K562 (cell line): Measurements from ENCODE around the gene NT5C1A. TPM values are rescaled to one million over a fixed set of nuclear protein-coding genes. Genes with fewer than 3 reads are reported as not detected.

Source experiments
- ATAC-seq: fragments of 200-7000 bp; cut with Tn5 transposase; 3 replicates; pipeline ENCODE4 v1.9.1; 2020; ENCODE audit warnings: moderate library complexity
- BruUV-seq: library from RNA; stranded (reverse); fragments of 400-500 nt; replicated peaks from 2 replicates; lab custom pipeline; 2021; lab: Mats Ljungman, UMichigan
- CTCF ChIA-PET: fragments of 300-600 bp; formaldehyde crosslinking; extraction: SDS; loops from one replicate; lab custom pipeline; 2021; ENCODE audit warnings: low intra/inter-chr PET ratio; lab: Yijun Ruan, JAX
- POLR2A ChIA-PET: fragments of 300-600, 350-650 bp; sonication (Branson Sonifier 250); formaldehyde crosslinking; extraction: SDS; loops from one replicate; lab custom pipeline; 2021; ENCODE audit warnings: antibody characterized with exemption, inconsistent platforms; lab: Yijun Ruan, JAX
- DNase-seq, 4 experiments: peaks; one replicate each; pipeline versions ENCODE4 v3.0.0 to v3.0.0-alpha.2; 2011 to 2018; ENCODE audit warnings: low spot score in 3 of 4, mixed read lengths in 3 of 4; ENCODE audit errors: extremely low read depth in 1 of 4
- FAIRE-seq: peaks from 2 replicates; lab custom pipeline; 2011; peaks lifted over from hg19 to GRCh38; lab: Jason Lieb, UNC
- H2AFZ ChIP-seq: 2 replicates; pipeline ENCODE4 v1.6.0; 2011; ENCODE audit warnings: low read depth, low read length, control low read depth, inconsistent platforms
- H3K27ac ChIP-seq: fragments of 200-600 bp; 3 replicates; pipeline ENCODE4 v1.8.0; 2011; ENCODE audit warnings: low read depth, mild to moderate bottlenecking, control low read depth, inconsistent platforms, low read length, moderate library complexity, mixed read lengths; ENCODE audit errors: extremely low read depth
- H3K27me3 ChIP-seq, 2 experiments: fragments of 300-600 bp in 1 of 2; 2 replicates in 1 of 2; 3 replicates in 1 of 2; pipeline versions ENCODE4 v1.6.0 to v1.8.0; 2011; ENCODE audit warnings: inconsistent platforms in 2 of 2, low read length in 2 of 2, mild to moderate bottlenecking in 1 of 2, mixed read lengths in 1 of 2, moderate library complexity in 1 of 2; ENCODE audit not compliant: control insufficient read depth in 2 of 2, insufficient read depth in 2 of 2
- H3K36me3 ChIP-seq: fragments of 300-600 bp; 3 replicates; pipeline ENCODE4 v1.8.0; 2011; ENCODE audit warnings: mild to moderate bottlenecking, low read length, inconsistent platforms; ENCODE audit not compliant: control insufficient read depth, insufficient read depth
- H3K4me1 ChIP-seq, 2 experiments: fragments of 200-600 bp in 1 of 2; replicated peaks in 1 of 2; 2 replicates in 1 of 2; 3 replicates in 1 of 2; pipeline versions ENCODE4 v1.5.1 to v1.8.0; 2011; ENCODE audit warnings: inconsistent platforms in 2 of 2, low read length in 2 of 2, mild to moderate bottlenecking in 1 of 2, mixed read lengths in 1 of 2, moderate library complexity in 1 of 2; ENCODE audit not compliant: control insufficient read depth in 2 of 2, insufficient read depth in 2 of 2
- H3K4me2 ChIP-seq: 2 replicates; pipeline ENCODE4 v1.6.1; 2011; ENCODE audit warnings: low read length, control low read depth, inconsistent platforms, mixed read lengths; ENCODE audit not compliant: insufficient read depth
- H3K4me3 ChIP-seq: fragments of 200-600 bp; sonication (generic), shearing (Covaris generic); 2 replicates; pipeline ENCODE4 v1.5.1; 2016; ENCODE audit warnings: control low read depth, inconsistent platforms
- H3K79me2 ChIP-seq: fragments of 200-600 bp; 3 replicates; pipeline ENCODE4 v1.8.0; 2011; ENCODE audit warnings: low read length, inconsistent platforms; ENCODE audit not compliant: control insufficient read depth, insufficient read depth
- H3K9ac ChIP-seq, 2 experiments: 2 replicates each; pipeline versions ENCODE4 v1.6.0 to v1.6.1; 2011; ENCODE audit warnings: low read depth in 2 of 2, low read length in 2 of 2, control low read depth in 1 of 2, inconsistent platforms in 1 of 2, mild to moderate bottlenecking in 1 of 2, mixed read lengths in 1 of 2; ENCODE audit not compliant: insufficient read depth in 1 of 2
- H3K9me1 ChIP-seq: one replicate; pipeline ENCODE4 v1.6.0; 2011; ENCODE audit warnings: inconsistent platforms, mild to moderate bottlenecking, low read length, moderate library complexity; ENCODE audit not compliant: control insufficient read depth, insufficient read depth
- H3K9me3 ChIP-seq: replicated peaks from 2 replicates; pipeline ENCODE4 v1.5.1; 2011; ENCODE audit warnings: low read depth, low read length, inconsistent platforms; ENCODE audit not compliant: control insufficient read depth, insufficient read depth
- H4K20me1 ChIP-seq: replicated peaks from 2 replicates; pipeline ENCODE4 v1.6.1; 2011; ENCODE audit warnings: low read length, inconsistent platforms, mixed read lengths; ENCODE audit not compliant: control insufficient read depth, insufficient read depth
- CGGBP1 ChIP-seq: fragments of 250-450 bp; sonication (Bioruptor Pico); IDR thresholded peaks from 2 replicates; pipeline ENCODE4 v1.9.0; 2021; ENCODE audit warnings: mild to moderate bottlenecking
- EZH2 ChIP-seq: IDR thresholded peaks from 2 replicates; pipeline ENCODE4 v1.6.1; 2012; ENCODE audit warnings: low read depth, mild to moderate bottlenecking, inconsistent platforms, low read length, borderline replicate concordance
- RHOXF2B ChIP-seq: fragments of 250-450 bp; sonication (Bioruptor Pico); conservative IDR thresholded peaks from 2 replicates; pipeline ENCODE4 v1.5.1; 2021
- TEAD4 ChIP-seq, 2 experiments: sonication (generic) in 1 of 2; formaldehyde crosslinking in 1 of 2; IDR thresholded peaks; 2 replicates each; pipeline versions ENCODE4 v1.6.1 to v1.8.0; 2012 to 2022; ENCODE audit warnings: borderline replicate concordance in 1 of 2, inconsistent platforms in 1 of 2, low read length in 1 of 2, mild to moderate bottlenecking in 1 of 2, missing genetic modification reagents in 1 of 2
- ZNF197 ChIP-seq: fragments of 200-800 bp; sonication (Bioruptor generic); IDR thresholded peaks from 2 replicates; pipeline ENCODE4 v1.6.1; 2016; ENCODE audit warnings: low read depth, missing genetic modification characterization, missing compliant biosample characterization
- ZNF263 ChIP-seq: sonication (generic); formaldehyde crosslinking; IDR thresholded peaks from 2 replicates; pipeline ENCODE4 v1.8.0; 2022; ENCODE audit warnings: mild to moderate bottlenecking, missing genetic modification reagents, borderline replicate concordance
- WGBS: fragments of 100-300 bp; shearing (Covaris generic); methylation state at CpG from one replicate; pipeline ENCODE4 v1.1.6; 2016; ENCODE audit warnings: low coverage, mixed read lengths; ENCODE audit not compliant: insufficient coverage; ENCODE audit errors: missing lambda C conversion rate; 5-methylcytosine and 5-hydroxymethylcytosine counted together
- in situ Hi-C: fragments of 300-500 bp; cut with MboI; formaldehyde crosslinking; loops from 4 replicates; pipeline ENCODE4 v1.15.0; 2018; ENCODE audit warnings: inconsistent platforms, mixed read lengths
- intact Hi-C: fragments of 100-400 bp; cut with micrococcal nuclease; formaldehyde crosslinking; loops from 2 replicates; pipeline ENCODE4 v1.14.2; 2022
- polyA plus RNA-seq, 8 experiments: library from polyadenylated mRNA; depleted of rRNA in 4 of 8; stranded (reverse) in 5 of 8; unstranded in 3 of 8; fragments of >200 nt; fragmentation: Nextera tagmentation in 2 of 8; fragmentation: Illumina TruSeq in 1 of 8; extraction: Ambion mirVana in 2 of 8; extraction: Trizol in 1 of 8; gene quantifications; 2 replicates each; pipeline versions ENCODE4 v1.2.1 to v1.2.3, GENCODE V29; 2011 to 2014; ENCODE audit warnings: inconsistent platforms in 1 of 8, missing spikeins in 1 of 8
- total RNA-seq, 7 experiments: library from RNA; depleted of rRNA in 6 of 7; stranded (reverse); fragments of >200 nt in 6 of 7; fragmentation: Illumina TruSeq in 2 of 7; extraction: Trizol in 2 of 7; gene quantifications; 2 replicates each; pipeline versions ENCODE4 v1.2.1 to v1.2.3, GENCODE V29; 2011 to 2021; ENCODE audit warnings: low replicate concordance in 1 of 7
- TF ChIP-seq, protein P1 (sequence below): fragments of 450-650 bp; IDR thresholded peaks from 2 replicates; pipeline ENCODE4 v1.6.1; 2016; ENCODE audit warnings: mild to moderate bottlenecking, moderate library complexity

The NT5C1A gene
- total and polyA plus RNA-seq, 9 of the 15 experiments (the other 6 are each of a cell fraction or from before 2014, with no cell fraction given): not detected

GRCh38 chr1:39691383-39692151, 19.7 kb upstream of the NT5C1A start, which contains the start of gene HPCAL4:
HPCAL4 (minus strand) TSS chr1:39691433; CDS start chr1:39684603, 6,830 bp downstream.
- ChIA-PET CTCF (interaction anchor here (0.6 to 0.7 kb wide), 3 partner anchors 14 to 189 kb away, joined by 3 read pairs; no protein-coding TSS in a partner anchor), POLR2A (interaction anchor here (1.0 to 1.4 kb wide), 5 partner anchors 10 to 207 kb away, joined by 3 to 5 read pairs (median 4); partner anchors contain the start of gene PPIE)
- Histone ChIP-seq H3K9me3 (no peaks in the 10 kb centered on the region), H3K27me3 (peaks cover 19 to 72% of the 10 kb centered on the region in 2 experiments; a peak in 4 of 5 replicates), H3K27ac (no peak within 1 kb of the TSS), H3K4me1 (peaks cover 0 to 21% of the 10 kb centered on the region in 2 experiments; a peak in 2 of 5 replicates), H3K9me1 (no peaks in the 10 kb centered on the region), H3K36me3 (no peaks in the 10 kb centered on the region), H3K4me2 (peak within 1 kb of the TSS; percentile 57), H2AFZ (no peak within 1 kb of the TSS), H3K9ac (peak within 1 kb of the TSS in 1 of 2 experiments; percentile 69; a peak in 2 of 4 replicates), H3K79me2 (no peaks in the 10 kb centered on the region), H3K4me3 (peak within 1 kb of the TSS; percentile 15; the same call in 1 of the 2 replicates), H4K20me1 (no peaks in the 10 kb centered on the region)
- BruUV-seq: no TSS peak
- ATAC-seq (peak; percentile 100), FAIRE-seq (peak; percentile 90), DNase-seq (peak; percentile 93 to 97 (median 95))
- in situ Hi-C loops: no loop called here
- 19% methylated on average over 41 of the region's 47 CpGs for WGBS
- intact Hi-C loops: no loop called here
- TF ChIP-seq, protein P1, sequence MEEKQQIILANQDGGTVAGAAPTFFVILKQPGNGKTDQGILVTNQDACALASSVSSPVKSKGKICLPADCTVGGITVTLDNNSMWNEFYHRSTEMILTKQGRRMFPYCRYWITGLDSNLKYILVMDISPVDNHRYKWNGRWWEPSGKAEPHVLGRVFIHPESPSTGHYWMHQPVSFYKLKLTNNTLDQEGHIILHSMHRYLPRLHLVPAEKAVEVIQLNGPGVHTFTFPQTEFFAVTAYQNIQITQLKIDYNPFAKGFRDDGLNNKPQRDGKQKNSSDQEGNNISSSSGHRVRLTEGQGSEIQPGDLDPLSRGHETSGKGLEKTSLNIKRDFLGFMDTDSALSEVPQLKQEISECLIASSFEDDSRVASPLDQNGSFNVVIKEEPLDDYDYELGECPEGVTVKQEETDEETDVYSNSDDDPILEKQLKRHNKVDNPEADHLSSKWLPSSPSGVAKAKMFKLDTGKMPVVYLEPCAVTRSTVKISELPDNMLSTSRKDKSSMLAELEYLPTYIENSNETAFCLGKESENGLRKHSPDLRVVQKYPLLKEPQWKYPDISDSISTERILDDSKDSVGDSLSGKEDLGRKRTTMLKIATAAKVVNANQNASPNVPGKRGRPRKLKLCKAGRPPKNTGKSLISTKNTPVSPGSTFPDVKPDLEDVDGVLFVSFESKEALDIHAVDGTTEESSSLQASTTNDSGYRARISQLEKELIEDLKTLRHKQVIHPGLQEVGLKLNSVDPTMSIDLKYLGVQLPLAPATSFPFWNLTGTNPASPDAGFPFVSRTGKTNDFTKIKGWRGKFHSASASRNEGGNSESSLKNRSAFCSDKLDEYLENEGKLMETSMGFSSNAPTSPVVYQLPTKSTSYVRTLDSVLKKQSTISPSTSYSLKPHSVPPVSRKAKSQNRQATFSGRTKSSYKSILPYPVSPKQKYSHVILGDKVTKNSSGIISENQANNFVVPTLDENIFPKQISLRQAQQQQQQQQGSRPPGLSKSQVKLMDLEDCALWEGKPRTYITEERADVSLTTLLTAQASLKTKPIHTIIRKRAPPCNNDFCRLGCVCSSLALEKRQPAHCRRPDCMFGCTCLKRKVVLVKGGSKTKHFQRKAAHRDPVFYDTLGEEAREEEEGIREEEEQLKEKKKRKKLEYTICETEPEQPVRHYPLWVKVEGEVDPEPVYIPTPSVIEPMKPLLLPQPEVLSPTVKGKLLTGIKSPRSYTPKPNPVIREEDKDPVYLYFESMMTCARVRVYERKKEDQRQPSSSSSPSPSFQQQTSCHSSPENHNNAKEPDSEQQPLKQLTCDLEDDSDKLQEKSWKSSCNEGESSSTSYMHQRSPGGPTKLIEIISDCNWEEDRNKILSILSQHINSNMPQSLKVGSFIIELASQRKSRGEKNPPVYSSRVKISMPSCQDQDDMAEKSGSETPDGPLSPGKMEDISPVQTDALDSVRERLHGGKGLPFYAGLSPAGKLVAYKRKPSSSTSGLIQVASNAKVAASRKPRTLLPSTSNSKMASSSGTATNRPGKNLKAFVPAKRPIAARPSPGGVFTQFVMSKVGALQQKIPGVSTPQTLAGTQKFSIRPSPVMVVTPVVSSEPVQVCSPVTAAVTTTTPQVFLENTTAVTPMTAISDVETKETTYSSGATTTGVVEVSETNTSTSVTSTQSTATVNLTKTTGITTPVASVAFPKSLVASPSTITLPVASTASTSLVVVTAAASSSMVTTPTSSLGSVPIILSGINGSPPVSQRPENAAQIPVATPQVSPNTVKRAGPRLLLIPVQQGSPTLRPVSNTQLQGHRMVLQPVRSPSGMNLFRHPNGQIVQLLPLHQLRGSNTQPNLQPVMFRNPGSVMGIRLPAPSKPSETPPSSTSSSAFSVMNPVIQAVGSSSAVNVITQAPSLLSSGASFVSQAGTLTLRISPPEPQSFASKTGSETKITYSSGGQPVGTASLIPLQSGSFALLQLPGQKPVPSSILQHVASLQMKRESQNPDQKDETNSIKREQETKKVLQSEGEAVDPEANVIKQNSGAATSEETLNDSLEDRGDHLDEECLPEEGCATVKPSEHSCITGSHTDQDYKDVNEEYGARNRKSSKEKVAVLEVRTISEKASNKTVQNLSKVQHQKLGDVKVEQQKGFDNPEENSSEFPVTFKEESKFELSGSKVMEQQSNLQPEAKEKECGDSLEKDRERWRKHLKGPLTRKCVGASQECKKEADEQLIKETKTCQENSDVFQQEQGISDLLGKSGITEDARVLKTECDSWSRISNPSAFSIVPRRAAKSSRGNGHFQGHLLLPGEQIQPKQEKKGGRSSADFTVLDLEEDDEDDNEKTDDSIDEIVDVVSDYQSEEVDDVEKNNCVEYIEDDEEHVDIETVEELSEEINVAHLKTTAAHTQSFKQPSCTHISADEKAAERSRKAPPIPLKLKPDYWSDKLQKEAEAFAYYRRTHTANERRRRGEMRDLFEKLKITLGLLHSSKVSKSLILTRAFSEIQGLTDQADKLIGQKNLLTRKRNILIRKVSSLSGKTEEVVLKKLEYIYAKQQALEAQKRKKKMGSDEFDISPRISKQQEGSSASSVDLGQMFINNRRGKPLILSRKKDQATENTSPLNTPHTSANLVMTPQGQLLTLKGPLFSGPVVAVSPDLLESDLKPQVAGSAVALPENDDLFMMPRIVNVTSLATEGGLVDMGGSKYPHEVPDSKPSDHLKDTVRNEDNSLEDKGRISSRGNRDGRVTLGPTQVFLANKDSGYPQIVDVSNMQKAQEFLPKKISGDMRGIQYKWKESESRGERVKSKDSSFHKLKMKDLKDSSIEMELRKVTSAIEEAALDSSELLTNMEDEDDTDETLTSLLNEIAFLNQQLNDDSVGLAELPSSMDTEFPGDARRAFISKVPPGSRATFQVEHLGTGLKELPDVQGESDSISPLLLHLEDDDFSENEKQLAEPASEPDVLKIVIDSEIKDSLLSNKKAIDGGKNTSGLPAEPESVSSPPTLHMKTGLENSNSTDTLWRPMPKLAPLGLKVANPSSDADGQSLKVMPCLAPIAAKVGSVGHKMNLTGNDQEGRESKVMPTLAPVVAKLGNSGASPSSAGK: no peak
- TF ChIP-seq EZH2: no peak
- no peak; the same call in 1 of the 2 replicates for TF ChIP-seq ZNF263
- TF ChIP-seq TEAD4 (IDR thresholded peaks at IDR 0.05; ENCODE audit: low read length): no peak
- no peak for TF ChIP-seq TEAD4 (CRISPR knock-in tag; IDR thresholded peaks at IDR 0.05; ENCODE audit: borderline replicate concordance)
- TF ChIP-seq CGGBP1 (CRISPR knock-in tag): no peak
- TF ChIP-seq ZNF197: no peak
- TF ChIP-seq RHOXF2B: no peak
